ENCODE data around the gene ACSBG1.

ACSBG1 gene

DNA sequence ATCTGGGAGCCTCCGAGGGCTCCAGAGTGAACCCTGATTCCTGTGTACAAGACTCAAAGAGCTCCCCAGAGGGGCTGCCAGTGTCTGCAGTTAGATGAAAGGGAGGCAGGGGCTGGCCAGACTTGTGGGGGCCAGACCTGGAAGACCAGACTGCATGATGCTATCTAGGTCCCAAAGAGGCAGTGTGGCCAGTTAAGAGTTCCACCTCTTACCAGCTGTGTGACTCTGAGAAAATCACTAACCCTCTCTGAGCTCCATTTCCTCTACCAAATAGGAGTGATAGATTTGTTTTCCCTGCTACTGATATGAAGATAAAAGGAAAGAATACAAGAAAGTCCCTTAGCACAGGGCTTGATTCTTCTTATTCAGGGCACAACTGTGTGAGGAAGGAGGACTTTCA lies 29.0 kb downstream of the ACSBG1 start:
- H3K9me3 ChIP-seq (ENCODE audit: insufficient read depth, low read length): no peaks in the 10 kb centered on the region
- no peak overlapping the region for H3K9ac ChIP-seq (ENCODE audit: low read length)
- no peaks in the 10 kb centered on the region for H3F3A ChIP-seq (ENCODE audit: insufficient read depth)
- H2AFZ ChIP-seq (ENCODE audit: low read depth, low read length, severe bottlenecking): no peak overlapping the region
- H3K4me2 ChIP-seq (ENCODE audit: low read depth, low read length, poor library complexity, severe bottlenecking): no peak overlapping the region
- no peaks in the 10 kb centered on the region for H3K79me2 ChIP-seq (ENCODE audit: insufficient read depth, low read length)
- H3K36me3 ChIP-seq (ENCODE audit: low read length): no peaks in the 10 kb centered on the region
- H3K27me3 ChIP-seq (ENCODE audit: low read length): no peaks in the 10 kb centered on the region
- H3K9me2 ChIP-seq (replicated peaks; ENCODE audit: insufficient read depth, low read length): no peaks in the 10 kb centered on the region
- no peak overlapping the region for H3K4me3 ChIP-seq (ENCODE audit: insufficient read depth, low read length, poor library complexity, severe bottlenecking)
- H4K20me1 ChIP-seq (ENCODE audit: low read depth, low read length): no peaks in the 10 kb centered on the region
- no peak overlapping the region for H3K27ac ChIP-seq (ENCODE audit: low read depth, low read length)
- TF ChIP-seq, protein P1, sequence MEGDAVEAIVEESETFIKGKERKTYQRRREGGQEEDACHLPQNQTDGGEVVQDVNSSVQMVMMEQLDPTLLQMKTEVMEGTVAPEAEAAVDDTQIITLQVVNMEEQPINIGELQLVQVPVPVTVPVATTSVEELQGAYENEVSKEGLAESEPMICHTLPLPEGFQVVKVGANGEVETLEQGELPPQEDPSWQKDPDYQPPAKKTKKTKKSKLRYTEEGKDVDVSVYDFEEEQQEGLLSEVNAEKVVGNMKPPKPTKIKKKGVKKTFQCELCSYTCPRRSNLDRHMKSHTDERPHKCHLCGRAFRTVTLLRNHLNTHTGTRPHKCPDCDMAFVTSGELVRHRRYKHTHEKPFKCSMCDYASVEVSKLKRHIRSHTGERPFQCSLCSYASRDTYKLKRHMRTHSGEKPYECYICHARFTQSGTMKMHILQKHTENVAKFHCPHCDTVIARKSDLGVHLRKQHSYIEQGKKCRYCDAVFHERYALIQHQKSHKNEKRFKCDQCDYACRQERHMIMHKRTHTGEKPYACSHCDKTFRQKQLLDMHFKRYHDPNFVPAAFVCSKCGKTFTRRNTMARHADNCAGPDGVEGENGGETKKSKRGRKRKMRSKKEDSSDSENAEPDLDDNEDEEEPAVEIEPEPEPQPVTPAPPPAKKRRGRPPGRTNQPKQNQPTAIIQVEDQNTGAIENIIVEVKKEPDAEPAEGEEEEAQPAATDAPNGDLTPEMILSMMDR (IDR thresholded peaks at IDR 0.05; ENCODE audit: insufficient read depth, low read length, poor library complexity, severe bottlenecking): no peak
- no peak for TF ChIP-seq EZH2phosphoT487 (conservative IDR thresholded peaks at IDR 0.05; ENCODE audit: low read length)

DNA sequence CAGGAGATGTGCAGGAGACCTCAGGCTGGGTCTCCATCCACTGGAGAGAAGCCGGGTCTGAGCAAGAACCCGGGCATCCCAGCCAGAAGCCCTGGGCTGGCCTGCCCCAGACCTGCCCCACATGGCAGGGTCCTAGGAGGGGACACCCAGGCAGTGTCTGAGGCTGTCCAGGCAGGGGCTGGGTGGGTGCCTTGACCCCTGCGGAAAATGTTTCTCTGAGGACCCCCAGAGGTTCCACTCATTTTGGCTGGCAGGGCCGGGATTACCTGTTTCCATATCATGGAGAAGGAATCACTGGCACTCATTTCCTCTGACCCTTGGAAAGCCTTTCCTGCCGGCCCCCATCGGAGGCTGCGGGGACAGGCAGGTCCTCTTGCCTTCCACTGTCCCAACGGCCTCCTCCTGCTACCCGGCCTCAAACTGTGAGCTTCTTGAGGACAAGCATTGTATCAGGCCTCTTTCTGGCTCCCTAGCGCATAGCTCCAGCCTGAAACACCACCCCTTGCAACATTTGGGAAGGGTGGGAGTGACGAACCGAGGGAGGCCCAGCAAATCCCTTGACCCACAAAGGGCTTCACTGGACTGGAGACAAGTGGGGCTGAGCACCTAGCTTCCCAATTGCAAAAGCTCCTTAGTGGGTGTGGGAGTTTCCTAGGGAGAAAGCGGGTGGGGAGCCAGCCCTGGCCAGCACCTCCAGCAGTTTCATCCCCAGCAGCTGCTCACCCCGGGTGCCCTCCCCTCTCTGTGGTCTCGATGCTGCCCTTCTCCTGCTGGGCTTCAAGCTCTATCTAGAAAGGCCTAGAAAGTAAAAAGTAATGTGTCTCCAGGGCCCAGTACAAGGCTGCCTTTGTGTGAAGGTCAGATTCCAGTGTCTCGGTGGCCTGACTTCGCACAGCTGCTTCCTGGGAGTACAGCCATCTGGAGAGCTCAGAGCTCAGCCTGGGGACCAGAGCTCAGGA lies 29.7 kb downstream of the ACSBG1 start:
- Histone ChIP-seq H3K9ac (ENCODE audit: low read length) (no peak overlapping the region), H3K4me2 (ENCODE audit: low read depth, low read length, poor library complexity, severe bottlenecking) (no peak overlapping the region), H3K9me3 (ENCODE audit: insufficient read depth, low read length) (no peaks in the 10 kb centered on the region), H3K4me3 (ENCODE audit: insufficient read depth, low read length, poor library complexity, severe bottlenecking) (no peak overlapping the region), H3F3A (ENCODE audit: insufficient read depth) (no peaks in the 10 kb centered on the region), H3K36me3 (ENCODE audit: low read length) (no peaks in the 10 kb centered on the region), H2AFZ (ENCODE audit: low read depth, low read length, severe bottlenecking) (no peak overlapping the region), H3K9me2 (replicated peaks; ENCODE audit: insufficient read depth, low read length) (no peaks in the 10 kb centered on the region), H3K27me3 (ENCODE audit: low read length) (no peaks in the 10 kb centered on the region), H3K79me2 (ENCODE audit: insufficient read depth, low read length) (no peaks in the 10 kb centered on the region), H3K27ac (ENCODE audit: low read depth, low read length) (no peak overlapping the region), H4K20me1 (ENCODE audit: low read depth, low read length) (no peaks in the 10 kb centered on the region)
- TF ChIP-seq EZH2phosphoT487 (conservative IDR thresholded peaks at IDR 0.05; ENCODE audit: low read length): no peak
- TF ChIP-seq, protein P1 (IDR thresholded peaks at IDR 0.05; ENCODE audit: insufficient read depth, low read length, poor library complexity, severe bottlenecking): no peak

DNA sequence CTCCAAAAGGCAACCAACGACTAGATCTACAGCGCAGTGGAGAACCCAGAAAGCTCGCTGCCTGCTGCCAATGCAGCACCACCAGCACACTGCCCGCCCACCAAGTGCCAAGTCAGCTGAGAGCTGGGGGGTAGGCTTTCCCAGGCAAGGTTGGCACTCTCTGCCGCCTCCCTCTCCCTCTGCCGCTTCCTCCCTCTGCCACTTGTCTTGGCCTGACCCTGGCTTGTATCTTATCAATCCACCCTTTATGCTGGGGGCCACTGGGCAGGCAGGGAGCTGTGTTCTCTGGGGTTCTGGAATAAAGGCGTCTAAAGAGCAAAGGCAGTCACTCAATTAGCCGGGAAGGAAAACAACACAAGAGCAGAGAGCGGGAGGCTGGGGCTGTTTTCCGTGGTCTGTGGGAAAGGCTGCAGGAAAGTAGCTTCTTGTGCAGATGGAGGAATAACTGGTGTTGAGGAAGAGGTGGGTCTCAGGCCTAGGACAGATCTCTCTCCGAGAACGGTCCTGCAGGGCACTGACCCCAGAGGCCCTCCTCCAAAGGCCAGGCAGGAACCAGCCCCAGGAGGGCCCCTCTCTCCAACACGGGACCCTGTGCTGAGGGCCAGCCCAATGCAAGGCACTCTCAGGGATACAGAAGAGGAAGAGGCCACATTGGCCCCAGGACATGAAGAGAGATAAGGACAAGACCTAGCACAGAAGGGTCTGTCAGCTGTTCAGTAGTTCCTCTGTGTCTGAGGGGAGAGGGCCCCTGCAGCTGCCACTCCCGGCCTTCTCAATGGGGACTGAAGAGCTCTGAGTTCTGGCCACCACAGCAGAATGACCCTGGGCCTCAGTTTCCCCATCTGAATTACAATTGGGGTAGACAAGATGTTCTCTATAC lies 30.8 kb downstream of the ACSBG1 start:
- Histone ChIP-seq H3K27me3 (ENCODE audit: low read length) (no peaks in the 10 kb centered on the region), H3K9me2 (replicated peaks; ENCODE audit: insufficient read depth, low read length) (no peaks in the 10 kb centered on the region), H3K79me2 (ENCODE audit: insufficient read depth, low read length) (no peaks in the 10 kb centered on the region), H4K20me1 (ENCODE audit: low read depth, low read length) (no peaks in the 10 kb centered on the region), H2AFZ (ENCODE audit: low read depth, low read length, severe bottlenecking) (no peak overlapping the region), H3K4me2 (ENCODE audit: low read depth, low read length, poor library complexity, severe bottlenecking) (no peak overlapping the region), H3K36me3 (ENCODE audit: low read length) (no peaks in the 10 kb centered on the region), H3K9me3 (ENCODE audit: insufficient read depth, low read length) (no peaks in the 10 kb centered on the region), H3K9ac (ENCODE audit: low read length) (no peak overlapping the region), H3K4me3 (ENCODE audit: insufficient read depth, low read length, poor library complexity, severe bottlenecking) (no peak overlapping the region), H3K27ac (ENCODE audit: low read depth, low read length) (no peak overlapping the region), H3F3A (ENCODE audit: insufficient read depth) (no peaks in the 10 kb centered on the region)
- TF ChIP-seq, protein P1 (IDR thresholded peaks at IDR 0.05; ENCODE audit: insufficient read depth, low read length, poor library complexity, severe bottlenecking): no peak
- no peak for TF ChIP-seq EZH2phosphoT487 (conservative IDR thresholded peaks at IDR 0.05; ENCODE audit: low read length)

All from SU-DHL-6 (cell line).